ENCODE results near the gene XRRA1.

Gene XRRA1

GRCh38 chr11:74847895-74848294, 101.0 kb downstream of the XRRA1 start:
- no peaks in the 10 kb centered on the region for H3K9me3 ChIP-seq (ENCODE audit: control extremely low read depth in 1 of 5, control insufficient read depth in 4 of 5, insufficient read depth in 2 of 5, low read depth in 1 of 5, low read length in 4 of 5)
- 100% methylated on average over 6 of the region's 6 CpGs for WGBS (ENCODE audit: insufficient coverage)
- DNase-seq = no peak
- ChIA-PET POLR2A (no interaction called here), CTCF (interaction anchor here (1.0 kb wide), 1 partner anchor 277 kb away, joined by 3 read pairs; no protein-coding TSS in a partner anchor)
- H3K36me3 ChIP-seq (ENCODE audit: control insufficient read depth in 4 of 4, insufficient read depth in 4 of 4, low read length in 3 of 4) = peaks cover 16 to 75% (median 50%) of the 10 kb centered on the region in 4 experiments
- H3K27me3 ChIP-seq (replicated peaks in 2 of 5; ENCODE audit: control insufficient read depth in 4 of 5, insufficient read depth in 5 of 5, low read length in 4 of 5) = no peaks in the 10 kb centered on the region
- H3K4me1 ChIP-seq (ENCODE audit: control extremely low read depth in 1 of 4, control insufficient read depth in 4 of 4, insufficient read depth in 4 of 4, low read length in 3 of 4) = peaks cover 2 to 11% (median 4%) of the 10 kb centered on the region in 4 experiments
- no peak overlapping the region for H3K27ac ChIP-seq (ENCODE audit: insufficient read depth in 1 of 2, low read depth in 1 of 2, low read length in 2 of 2, poor library complexity in 1 of 2, severe bottlenecking in 2 of 2)
- no peak overlapping the region for H3K4me3 ChIP-seq (ENCODE audit: control insufficient read depth in 1 of 7, extremely low read depth in 1 of 7, insufficient read depth in 4 of 7, low read depth in 2 of 7, low read length in 6 of 7)

- Histone ChIP-seq H3K36me3 (ENCODE audit: control insufficient read depth in 4 of 4, insufficient read depth in 4 of 4, low read length in 3 of 4) (peaks cover 18 to 75% (median 53%) of the 10 kb centered on the region in 4 experiments), H3K9me3 (ENCODE audit: control extremely low read depth in 1 of 5, control insufficient read depth in 4 of 5, insufficient read depth in 2 of 5, low read depth in 1 of 5, low read length in 4 of 5) (no peaks in the 10 kb centered on the region), H3K4me3 (ENCODE audit: control insufficient read depth in 1 of 7, extremely low read depth in 1 of 7, insufficient read depth in 4 of 7, low read depth in 2 of 7, low read length in 6 of 7) (no peak overlapping the region), H3K27me3 (replicated peaks in 2 of 5; ENCODE audit: control insufficient read depth in 4 of 5, insufficient read depth in 5 of 5, low read length in 4 of 5) (no peaks in the 10 kb centered on the region), H3K27ac (ENCODE audit: insufficient read depth in 1 of 2, low read depth in 1 of 2, low read length in 2 of 2, poor library complexity in 1 of 2, severe bottlenecking in 2 of 2) (no peak overlapping the region), H3K4me1 (ENCODE audit: control extremely low read depth in 1 of 4, control insufficient read depth in 4 of 4, insufficient read depth in 4 of 4, low read length in 3 of 4) (peaks cover 2 to 11% (median 4%) of the 10 kb centered on the region in 4 experiments)
- CTCF ChIA-PET = interaction anchor here (1.0 kb wide), 1 partner anchor 276 kb away, joined by 3 read pairs; no protein-coding TSS in a partner anchor
- 100% methylated on average over 1 of the region's 1 CpG for WGBS (ENCODE audit: insufficient coverage)
- POLR2A ChIA-PET = no interaction called here
- DNase-seq = no peak
Observed at GRCh38 chr11:74847395-74847794, 101.5 kb downstream of the XRRA1 start.

- Histone ChIP-seq H3K36me3 (ENCODE audit: control insufficient read depth in 4 of 4, insufficient read depth in 4 of 4, low read length in 3 of 4) (peaks cover 21 to 76% (median 51%) of the 10 kb centered on the region in 4 experiments), H3K27ac (ENCODE audit: insufficient read depth in 1 of 2, low read depth in 1 of 2, low read length in 2 of 2, poor library complexity in 1 of 2, severe bottlenecking in 2 of 2) (no peak overlapping the region), H3K9me3 (ENCODE audit: control extremely low read depth in 1 of 5, control insufficient read depth in 4 of 5, insufficient read depth in 2 of 5, low read depth in 1 of 5, low read length in 4 of 5) (no peaks in the 10 kb centered on the region), H3K4me3 (ENCODE audit: control insufficient read depth in 1 of 7, extremely low read depth in 1 of 7, insufficient read depth in 4 of 7, low read depth in 2 of 7, low read length in 6 of 7) (no peak overlapping the region), H3K4me1 (ENCODE audit: control extremely low read depth in 1 of 4, control insufficient read depth in 4 of 4, insufficient read depth in 4 of 4, low read length in 3 of 4) (peaks cover 2 to 11% (median 4%) of the 10 kb centered on the region in 4 experiments), H3K27me3 (replicated peaks in 2 of 5; ENCODE audit: control insufficient read depth in 4 of 5, insufficient read depth in 5 of 5, low read length in 4 of 5) (no peaks in the 10 kb centered on the region)
- no CpG with 5 or more reads among the region's 2 CpGs for WGBS (ENCODE audit: insufficient coverage)
- DNase-seq = no peak
- CTCF ChIA-PET = no interaction called here
- POLR2A ChIA-PET = no interaction called here
Observed at GRCh38 chr11:74846770-74847169, 102.1 kb downstream of the XRRA1 start.

- POLR2A ChIA-PET = no interaction called here
- H3K4me3 ChIP-seq (ENCODE audit: control insufficient read depth in 1 of 7, extremely low read depth in 1 of 7, insufficient read depth in 4 of 7, low read depth in 2 of 7, low read length in 6 of 7) = no peak overlapping the region
- H3K9me3 ChIP-seq (ENCODE audit: control extremely low read depth in 1 of 5, control insufficient read depth in 4 of 5, insufficient read depth in 2 of 5, low read depth in 1 of 5, low read length in 4 of 5) = no peaks in the 10 kb centered on the region
- CTCF ChIA-PET = no interaction called here
- WGBS (ENCODE audit: insufficient coverage) = 93% methylated on average over 2 of the region's 5 CpGs
- no peak for DNase-seq
- no peaks in the 10 kb centered on the region for H3K27me3 ChIP-seq (replicated peaks in 2 of 5; ENCODE audit: control insufficient read depth in 4 of 5, insufficient read depth in 5 of 5, low read length in 4 of 5)
- peaks cover 2 to 11% (median 4%) of the 10 kb centered on the region in 4 experiments for H3K4me1 ChIP-seq (ENCODE audit: control extremely low read depth in 1 of 4, control insufficient read depth in 4 of 4, insufficient read depth in 4 of 4, low read length in 3 of 4)
- H3K27ac ChIP-seq (ENCODE audit: insufficient read depth in 1 of 2, low read depth in 1 of 2, low read length in 2 of 2, poor library complexity in 1 of 2, severe bottlenecking in 2 of 2) = no peak overlapping the region
- peaks cover 21 to 76% (median 47%) of the 10 kb centered on the region in 4 experiments for H3K36me3 ChIP-seq (ENCODE audit: control insufficient read depth in 4 of 4, insufficient read depth in 4 of 4, low read length in 3 of 4)
Observed at GRCh38 chr11:74845978-74846517, 102.8 kb downstream of the XRRA1 start.

GRCh38 chr11:74844865-74845264, 104.0 kb downstream of the XRRA1 start:
- no peak overlapping the region for H3K4me3 ChIP-seq (ENCODE audit: control insufficient read depth in 1 of 7, extremely low read depth in 1 of 7, insufficient read depth in 4 of 7, low read depth in 2 of 7, low read length in 6 of 7)
- ChIA-PET CTCF (no interaction called here), POLR2A (no interaction called here)
- no peak for DNase-seq
- H3K36me3 ChIP-seq (ENCODE audit: control insufficient read depth in 4 of 4, insufficient read depth in 4 of 4, low read length in 3 of 4) = peaks cover 21 to 67% (median 42%) of the 10 kb centered on the region in 4 experiments
- no peak overlapping the region for H3K27ac ChIP-seq (ENCODE audit: insufficient read depth in 1 of 2, low read depth in 1 of 2, low read length in 2 of 2, poor library complexity in 1 of 2, severe bottlenecking in 2 of 2)
- no peaks in the 10 kb centered on the region for H3K9me3 ChIP-seq (ENCODE audit: control extremely low read depth in 1 of 5, control insufficient read depth in 4 of 5, insufficient read depth in 2 of 5, low read depth in 1 of 5, low read length in 4 of 5)
- 100% methylated on average over 2 of the region's 4 CpGs for WGBS (ENCODE audit: insufficient coverage)
- peaks cover 2 to 13% (median 4%) of the 10 kb centered on the region in 4 experiments for H3K4me1 ChIP-seq (ENCODE audit: control extremely low read depth in 1 of 4, control insufficient read depth in 4 of 4, insufficient read depth in 4 of 4, low read length in 3 of 4)
- H3K27me3 ChIP-seq (replicated peaks in 2 of 5; ENCODE audit: control insufficient read depth in 4 of 5, insufficient read depth in 5 of 5, low read length in 4 of 5) = no peaks in the 10 kb centered on the region

GRCh38 chr11:74844072-74844471, 104.8 kb downstream of the XRRA1 start:
- Histone ChIP-seq H3K36me3 (ENCODE audit: control insufficient read depth in 4 of 4, insufficient read depth in 4 of 4, low read length in 3 of 4) (peaks cover 19 to 61% (median 39%) of the 10 kb centered on the region in 4 experiments), H3K4me3 (ENCODE audit: control insufficient read depth in 1 of 7, extremely low read depth in 1 of 7, insufficient read depth in 4 of 7, low read depth in 2 of 7, low read length in 6 of 7) (no peak overlapping the region), H3K27me3 (replicated peaks in 2 of 5; ENCODE audit: control insufficient read depth in 4 of 5, insufficient read depth in 5 of 5, low read length in 4 of 5) (no peaks in the 10 kb centered on the region), H3K27ac (ENCODE audit: insufficient read depth in 1 of 2, low read depth in 1 of 2, low read length in 2 of 2, poor library complexity in 1 of 2, severe bottlenecking in 2 of 2) (no peak overlapping the region), H3K4me1 (ENCODE audit: control extremely low read depth in 1 of 4, control insufficient read depth in 4 of 4, insufficient read depth in 4 of 4, low read length in 3 of 4) (peaks cover 2 to 20% (median 6%) of the 10 kb centered on the region in 4 experiments), H3K9me3 (ENCODE audit: control extremely low read depth in 1 of 5, control insufficient read depth in 4 of 5, insufficient read depth in 2 of 5, low read depth in 1 of 5, low read length in 4 of 5) (no peaks in the 10 kb centered on the region)
- DNase-seq = no peak
- ChIA-PET CTCF (no interaction called here), POLR2A (no interaction called here)
- 87% methylated on average over 2 of the region's 3 CpGs for WGBS (ENCODE audit: insufficient coverage)

- no peak for DNase-seq
- ChIA-PET POLR2A (no interaction called here), CTCF (no interaction called here)
- Histone ChIP-seq H3K27ac (ENCODE audit: insufficient read depth in 1 of 2, low read depth in 1 of 2, low read length in 2 of 2, poor library complexity in 1 of 2, severe bottlenecking in 2 of 2) (no peak overlapping the region), H3K27me3 (replicated peaks in 2 of 5; ENCODE audit: control insufficient read depth in 4 of 5, insufficient read depth in 5 of 5, low read length in 4 of 5) (no peaks in the 10 kb centered on the region), H3K36me3 (ENCODE audit: control insufficient read depth in 4 of 4, insufficient read depth in 4 of 4, low read length in 3 of 4) (peaks cover 23 to 61% (median 38%) of the 10 kb centered on the region in 4 experiments), H3K4me1 (ENCODE audit: control extremely low read depth in 1 of 4, control insufficient read depth in 4 of 4, insufficient read depth in 4 of 4, low read length in 3 of 4) (peaks cover 2 to 24% (median 9%) of the 10 kb centered on the region in 4 experiments), H3K9me3 (ENCODE audit: control extremely low read depth in 1 of 5, control insufficient read depth in 4 of 5, insufficient read depth in 2 of 5, low read depth in 1 of 5, low read length in 4 of 5) (no peaks in the 10 kb centered on the region), H3K4me3 (ENCODE audit: control insufficient read depth in 1 of 7, extremely low read depth in 1 of 7, insufficient read depth in 4 of 7, low read depth in 2 of 7, low read length in 6 of 7) (no peak overlapping the region)
- WGBS (ENCODE audit: insufficient coverage) = 96% methylated on average over 13 of the region's 13 CpGs
Observed at GRCh38 chr11:74842967-74843366, 105.9 kb downstream of the XRRA1 start.

All from common myeloid progenitor, CD34-positive (primary cell).